Testis (tissue), 3 donors: ENCODE results near the gene POLDIP2. TPM values are rescaled to one million over a fixed set of nuclear protein-coding genes. Genes with fewer than 3 reads are reported as not detected.

Source experiments
- DNase-seq: peaks from one replicate; pipeline ENCODE4 v3.0.0-alpha.2; 2019
- H3K27ac ChIP-seq, 2 donors: fragments of 200-600 bp; sonication (generic); one replicate each; pipeline ENCODE4 v1.5.1; 2019
- H3K27me3 ChIP-seq: fragments of 200-600 bp; sonication (generic); one replicate; pipeline ENCODE4 v1.5.1; 2019
- H3K36me3 ChIP-seq: fragments of 200-600 bp; sonication (generic); one replicate; pipeline ENCODE4 v1.5.1; 2017; ENCODE audit warnings: low read depth; ENCODE audit errors: missing control alignments
- H3K4me1 ChIP-seq: fragments of 200-600 bp; sonication (generic); one replicate; pipeline ENCODE4 v1.5.1; 2019
- H3K4me3 ChIP-seq, 2 donors: fragments of 200-600 bp; sonication (generic); one replicate each; pipeline ENCODE4 v1.5.1; 2017 to 2019
- H3K9me3 ChIP-seq: fragments of 200-600 bp; sonication (generic); one replicate; pipeline ENCODE4 v1.5.1; 2017
- POLR2A ChIP-seq: fragments of 450-650 bp; IDR thresholded peaks from one replicate; pipeline ENCODE4 v1.6.1; 2017; ENCODE audit warnings: antibody characterized with exemption, mild to moderate bottlenecking, moderate library complexity
- WGBS, 2 donors: methylation state at CpG; one replicate each; pipeline ENCODE4 v1.1.5; 2018; 5-methylcytosine and 5-hydroxymethylcytosine counted together
- intact Hi-C: fragments of 100-400 bp; cut with DNase I; formaldehyde crosslinking; loops from one replicate; pipeline ENCODE4 v1.15.1; 2023; ENCODE audit warnings: low total_unique reads
- polyA plus RNA-seq: library from polyadenylated mRNA; stranded (reverse); fragments of 350-450 nt; fragmentation: Illumina TruSeq; extraction: RNeasy Lipid Tissue Mini Kit (QIAGEN cat#74804); gene quantifications from one replicate; pipeline ENCODE4 v1.2.3, GENCODE V29; 2014; ENCODE audit warnings: low read depth, low replicate concordance; ENCODE audit not compliant: insufficient read depth
- total RNA-seq, 2 donors: library from RNA; depleted of rRNA; stranded (reverse); fragments of >200 nt; gene quantifications; one replicate each; pipeline ENCODE4 v1.2.3, GENCODE V29; 2016
- TF ChIP-seq, protein P1 (sequence below), 3 experiments: fragments of 450-650 bp in 2 of 3; fragments of 200-600 bp in 1 of 3; sonication (generic) in 1 of 3; IDR thresholded peaks; one replicate each; pipeline ENCODE4 v1.5.1; 2016 to 2019; ENCODE audit warnings: antibody characterized with exemption in 3 of 3, mild to moderate bottlenecking in 2 of 3, moderate library complexity in 1 of 3

The POLDIP2 gene
- total and polyA plus RNA-seq, 3 donors from 2014 or later = 139 to 154 (median 143) TPM

DNA sequence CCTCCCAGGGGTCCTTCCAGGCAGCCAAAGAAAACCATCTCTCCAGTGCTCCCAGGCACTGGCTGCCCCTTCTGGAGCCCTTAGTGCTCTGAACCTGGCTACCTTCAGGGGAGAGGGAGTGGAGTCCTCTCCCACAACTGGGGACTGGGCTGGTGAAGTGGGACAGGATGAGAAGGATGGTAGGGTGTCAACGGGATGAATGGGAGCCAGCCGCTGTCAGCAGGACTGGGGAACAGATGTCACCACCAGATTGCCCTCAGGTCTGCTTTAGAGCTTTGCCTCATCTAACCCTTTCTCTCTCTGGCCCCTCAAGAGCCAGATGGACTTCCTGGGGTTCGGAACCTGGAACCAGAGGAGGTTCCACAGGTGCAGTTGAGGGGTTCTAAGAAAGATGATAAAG is 8.2 kb upstream of the POLDIP2 start:
- intact Hi-C loops = no loop called here
- 90 to 91% methylated on average over 3 of the region's 3 CpGs for WGBS, 2 donors
- DNase-seq = no peak
- no peaks in the 10 kb centered on the region for H3K36me3 ChIP-seq
- H3K4me3 ChIP-seq = no peak overlapping the region
- H3K27ac ChIP-seq = no peak overlapping the region
- no peaks in the 10 kb centered on the region for H3K27me3 ChIP-seq
- H3K9me3 ChIP-seq = no peaks in the 10 kb centered on the region
- H3K4me1 ChIP-seq = peaks cover 7% of the 10 kb centered on the region
- no peak for TF ChIP-seq POLR2A
- TF ChIP-seq, protein P1, sequence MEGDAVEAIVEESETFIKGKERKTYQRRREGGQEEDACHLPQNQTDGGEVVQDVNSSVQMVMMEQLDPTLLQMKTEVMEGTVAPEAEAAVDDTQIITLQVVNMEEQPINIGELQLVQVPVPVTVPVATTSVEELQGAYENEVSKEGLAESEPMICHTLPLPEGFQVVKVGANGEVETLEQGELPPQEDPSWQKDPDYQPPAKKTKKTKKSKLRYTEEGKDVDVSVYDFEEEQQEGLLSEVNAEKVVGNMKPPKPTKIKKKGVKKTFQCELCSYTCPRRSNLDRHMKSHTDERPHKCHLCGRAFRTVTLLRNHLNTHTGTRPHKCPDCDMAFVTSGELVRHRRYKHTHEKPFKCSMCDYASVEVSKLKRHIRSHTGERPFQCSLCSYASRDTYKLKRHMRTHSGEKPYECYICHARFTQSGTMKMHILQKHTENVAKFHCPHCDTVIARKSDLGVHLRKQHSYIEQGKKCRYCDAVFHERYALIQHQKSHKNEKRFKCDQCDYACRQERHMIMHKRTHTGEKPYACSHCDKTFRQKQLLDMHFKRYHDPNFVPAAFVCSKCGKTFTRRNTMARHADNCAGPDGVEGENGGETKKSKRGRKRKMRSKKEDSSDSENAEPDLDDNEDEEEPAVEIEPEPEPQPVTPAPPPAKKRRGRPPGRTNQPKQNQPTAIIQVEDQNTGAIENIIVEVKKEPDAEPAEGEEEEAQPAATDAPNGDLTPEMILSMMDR (IDR thresholded peaks at IDR 0.05) = no peak

DNA sequence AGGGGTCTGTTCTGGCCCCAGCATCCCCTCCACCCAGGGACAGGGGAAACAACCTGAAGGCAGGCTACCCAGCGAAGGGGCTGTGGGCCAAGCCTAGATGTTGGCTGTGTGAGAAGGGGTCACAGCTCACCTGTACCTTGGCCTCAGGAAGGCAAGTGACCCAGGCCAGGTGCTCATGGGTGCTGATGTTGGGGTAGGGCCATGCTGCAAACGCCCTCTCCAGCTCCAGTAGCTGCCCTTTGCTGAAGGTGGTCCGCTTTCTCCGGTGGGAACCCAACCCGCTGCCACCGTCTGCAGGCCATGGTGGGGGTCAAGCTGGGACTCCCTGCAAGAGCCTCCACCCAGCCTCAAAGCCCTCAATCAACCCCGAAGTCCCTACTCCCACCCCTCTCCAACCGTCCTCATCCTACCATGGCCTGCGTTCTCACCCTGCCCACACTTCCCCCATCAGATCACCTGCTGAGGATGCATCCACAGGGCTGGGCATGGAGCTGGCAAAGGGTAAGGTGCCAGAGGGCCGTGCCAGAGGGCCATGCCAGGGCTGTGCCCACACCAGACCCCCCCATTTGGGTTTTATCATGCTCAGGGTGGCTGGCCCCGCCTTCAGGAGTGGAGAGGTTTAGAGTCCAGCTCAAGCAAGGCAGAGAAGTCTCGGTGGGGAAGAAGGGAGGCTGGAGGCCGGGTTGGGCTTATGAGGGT is 7.5 kb upstream of the POLDIP2 start, which contains the start of gene SEBOX:
Gene SEBOX (minus strand): TSS at position 535 of the 699 bp plus-strand sequence. CDS start 48 bp downstream, at position 487.
- intact Hi-C loops = no loop called here
- H3K27me3 ChIP-seq = no peaks in the 10 kb centered on the region
- DNase-seq = no peak
- no peak within 1 kb of the TSS for H3K4me3 ChIP-seq
- 89 to 91% methylated on average over 6 to 13 of the region's 13 CpGs for WGBS, 2 donors
- no peak within 1 kb of the TSS for H3K27ac ChIP-seq
- H3K36me3 ChIP-seq = no peaks in the 10 kb centered on the region
- TF ChIP-seq, protein P1 (IDR thresholded peaks at IDR 0.05) = no peak
- no peak for TF ChIP-seq POLR2A
- H3K4me1 ChIP-seq = peaks cover under 1% of the 10 kb centered on the region
- no peaks in the 10 kb centered on the region for H3K9me3 ChIP-seq

DNA sequence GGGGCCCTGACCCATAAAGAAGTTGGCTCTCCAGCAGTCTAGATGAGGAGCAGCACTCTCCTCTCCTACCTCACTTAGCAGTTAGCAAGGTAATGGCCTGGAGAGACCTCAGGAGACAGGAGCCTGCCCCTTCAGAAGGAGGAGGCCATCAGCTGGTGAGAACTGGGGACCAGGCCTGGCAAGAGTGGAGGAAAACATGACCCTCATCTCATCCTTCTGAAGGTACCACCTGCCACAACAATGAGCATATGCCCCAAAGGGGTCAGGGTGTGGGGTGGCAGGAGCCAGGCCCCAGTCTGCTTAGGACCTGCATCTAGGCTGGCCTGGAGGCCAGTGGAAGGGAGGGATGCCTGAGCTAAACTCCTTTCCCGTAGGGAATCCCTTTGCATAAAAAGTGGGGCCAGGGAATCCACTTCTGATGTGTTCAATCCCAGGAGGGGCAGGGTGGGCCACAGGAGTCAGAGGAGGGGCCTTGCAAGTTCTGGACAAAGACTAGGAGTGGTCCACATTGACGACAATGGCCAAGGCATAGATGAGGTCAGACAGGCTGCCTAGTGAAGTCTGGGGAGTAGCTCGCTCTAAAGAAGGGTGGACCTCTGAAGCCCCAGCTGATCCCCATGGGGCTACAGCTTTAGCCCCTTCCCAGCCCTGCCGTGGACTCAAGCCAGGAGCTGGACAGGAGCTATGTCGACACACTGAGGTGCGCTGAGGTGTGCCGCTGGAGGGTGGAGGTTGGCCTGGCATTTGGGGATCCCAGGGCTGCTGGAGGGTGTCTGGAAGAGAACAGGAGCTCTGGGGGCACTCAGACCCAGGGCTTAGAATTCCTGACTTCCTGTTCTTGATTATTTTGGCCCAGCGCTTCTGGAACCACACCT is 6.7 kb upstream of the POLDIP2 start:
- Histone ChIP-seq H3K9me3 (no peaks in the 10 kb centered on the region), H3K4me3 (no peak overlapping the region), H3K27ac (no peak overlapping the region), H3K4me1 (no peaks in the 10 kb centered on the region), H3K27me3 (no peaks in the 10 kb centered on the region), H3K36me3 (no peaks in the 10 kb centered on the region)
- intact Hi-C loops = no loop called here
- WGBS, 2 donors = 81 to 94% methylated on average over 7 to 8 of the region's 8 CpGs
- no peak for DNase-seq
- TF ChIP-seq, protein P1 (IDR thresholded peaks at IDR 0.05) = no peak
- TF ChIP-seq POLR2A = no peak

DNA sequence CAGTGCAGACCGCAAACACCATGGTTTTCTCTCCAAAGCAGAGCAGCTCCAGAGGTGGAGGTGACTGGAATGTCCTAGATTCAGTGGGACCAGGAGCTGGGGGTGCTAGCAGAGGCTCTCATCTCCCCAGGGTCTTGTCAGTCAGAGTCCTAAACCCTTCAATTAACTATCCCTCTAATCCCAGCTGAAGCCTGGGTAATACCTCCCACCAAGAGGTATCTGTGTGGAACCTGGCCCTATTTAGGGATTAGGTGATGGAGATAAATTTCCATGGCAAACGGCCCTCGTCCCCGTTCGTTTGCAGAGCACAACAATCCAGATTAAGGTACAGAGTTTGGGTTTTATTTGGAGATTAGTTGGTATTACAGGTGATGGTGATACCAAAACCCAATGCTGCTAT is 5.9 kb upstream of the POLDIP2 start:
- DNase-seq = no peak
- H3K36me3 ChIP-seq = no peaks in the 10 kb centered on the region
- no peak overlapping the region for H3K4me3 ChIP-seq
- TF ChIP-seq, protein P1 (IDR thresholded peaks at IDR 0.05) = no peak
- no peak for TF ChIP-seq POLR2A
- intact Hi-C loops = no loop called here
- no peak overlapping the region for H3K27ac ChIP-seq
- H3K4me1 ChIP-seq = peaks cover 6% of the 10 kb centered on the region
- 73 to 87% methylated on average over 5 of the region's 5 CpGs for WGBS, 2 donors
- H3K9me3 ChIP-seq = no peaks in the 10 kb centered on the region
- H3K27me3 ChIP-seq = no peaks in the 10 kb centered on the region
